ENCODE results near the gene KIF13A. TPM values are rescaled to one million over a fixed set of nuclear protein-coding genes. Genes with fewer than 3 reads are reported as not detected.
A peak's percentile ranks its signal among the peaks of the same experiment; 100 is the strongest.

KIF13A gene
- total and polyA plus RNA-seq, 2 donors (not counting 3 experiments of a cell fraction or from before 2014, with no cell fraction given) = 24.9 to 65.8 TPM

GRCh38 chr6:17866876-17867444 lies 120.5 kb downstream of the KIF13A start:
- Histone ChIP-seq H2AFZ (ENCODE audit: low read depth, low read length) (no peak overlapping the region), H3K27ac (ENCODE audit: insufficient read depth, low read depth, low read length) (peak overlapping the region; percentile 38), H3K4me3 (replicated peaks in 1 of 3; ENCODE audit: insufficient read depth in 1 of 3, low read depth in 1 of 3, low read length in 3 of 3) (no peak overlapping the region), H3K79me2 (ENCODE audit: control insufficient read depth, insufficient read depth, low read length) (no peaks in the 10 kb centered on the region), H3K9me1 (replicated peaks; ENCODE audit: control insufficient read depth, extremely low read depth, insufficient read depth, low read length) (no peaks in the 10 kb centered on the region), H3K4me2 (ENCODE audit: insufficient read depth, low read length) (no peak overlapping the region), H3K4me1 (ENCODE audit: control insufficient read depth, extremely low read depth, insufficient read depth, low read length) (peaks cover 67% of the 10 kb centered on the region), H3K36me3 (ENCODE audit: control insufficient read depth in 2 of 2, extremely low read depth in 1 of 2, insufficient read depth in 2 of 2, low read length in 2 of 2) (no peaks in the 10 kb centered on the region), H3K9ac (replicated peaks; ENCODE audit: extremely low read depth, insufficient read depth, low read length) (no peak overlapping the region), H4K20me1 (replicated peaks; ENCODE audit: control insufficient read depth, extremely low read depth, insufficient read depth, low read length) (no peaks in the 10 kb centered on the region), H3K9me3 (replicated peaks; ENCODE audit: control insufficient read depth, insufficient read depth, low read length) (no peaks in the 10 kb centered on the region), H3K27me3 (ENCODE audit: control insufficient read depth in 2 of 2, insufficient read depth in 2 of 2, low read length in 2 of 2) (no peaks in the 10 kb centered on the region)
- TF ChIP-seq JUN (IDR thresholded peaks at IDR 0.05; ENCODE audit: borderline replicate concordance, insufficient read depth, insufficient read length, low read depth) = peak; percentile 36
- no peak for TF ChIP-seq CTCF (IDR thresholded peaks at IDR 0.05; ENCODE audit: extremely low read depth in 1 of 2, insufficient read depth in 1 of 2, low read depth in 1 of 2, low read length in 2 of 2)
- TF ChIP-seq POLR2AphosphoS5 (IDR thresholded peaks at IDR 0.05; ENCODE audit: insufficient read depth, low read depth, low read length) = no peak
- peak; percentile 14 for TF ChIP-seq FOS (IDR thresholded peaks at IDR 0.05; ENCODE audit: borderline replicate concordance, insufficient read depth, low read length)
- no peak for TF ChIP-seq POLR2A (IDR thresholded peaks at IDR 0.05; ENCODE audit: low read depth, low read length)
- TF ChIP-seq MYC (IDR thresholded peaks at IDR 0.05; ENCODE audit: low read depth, low read length) = no peak
- dilution Hi-C loops (cut with MboI; ENCODE audit: extremely low pct_ligation_motif_present, low sequenced_read_pairs) (no loop called here), intact Hi-C loops (cut with micrococcal nuclease) (loop anchor here (5.0 to 10.0 kb wide), 4 partner anchors 120 to 1735 kb away; partner anchors contain the start of gene KIF13A)
- BruUV-seq (replicated peaks) = no TSS peak
- CTCF ChIA-PET = no interaction called here
- no peak for DNase-seq (ENCODE audit: low read depth, low spot score)
- POLR2A ChIA-PET = no interaction called here
- FAIRE-seq = no peak

Data from endothelial cell of umbilical vein (primary cell).